Activated CD4-positive, alpha-beta T cell treated with anti-CD3 and anti-CD28 coated beads for 48 hours (primary cell): ENCODE data around the gene SH3BGRL3.
"Not testable (repeated sequence)": the region's sequence is repeated elsewhere in the genome, so short reads cannot be mapped to it uniquely, and the experiment has no call there.

Experiments
- DNase-seq: peaks from one replicate; pipeline ENCODE4 v3.0.0-alpha.2; 2020

SH3BGRL3 gene

DNA sequence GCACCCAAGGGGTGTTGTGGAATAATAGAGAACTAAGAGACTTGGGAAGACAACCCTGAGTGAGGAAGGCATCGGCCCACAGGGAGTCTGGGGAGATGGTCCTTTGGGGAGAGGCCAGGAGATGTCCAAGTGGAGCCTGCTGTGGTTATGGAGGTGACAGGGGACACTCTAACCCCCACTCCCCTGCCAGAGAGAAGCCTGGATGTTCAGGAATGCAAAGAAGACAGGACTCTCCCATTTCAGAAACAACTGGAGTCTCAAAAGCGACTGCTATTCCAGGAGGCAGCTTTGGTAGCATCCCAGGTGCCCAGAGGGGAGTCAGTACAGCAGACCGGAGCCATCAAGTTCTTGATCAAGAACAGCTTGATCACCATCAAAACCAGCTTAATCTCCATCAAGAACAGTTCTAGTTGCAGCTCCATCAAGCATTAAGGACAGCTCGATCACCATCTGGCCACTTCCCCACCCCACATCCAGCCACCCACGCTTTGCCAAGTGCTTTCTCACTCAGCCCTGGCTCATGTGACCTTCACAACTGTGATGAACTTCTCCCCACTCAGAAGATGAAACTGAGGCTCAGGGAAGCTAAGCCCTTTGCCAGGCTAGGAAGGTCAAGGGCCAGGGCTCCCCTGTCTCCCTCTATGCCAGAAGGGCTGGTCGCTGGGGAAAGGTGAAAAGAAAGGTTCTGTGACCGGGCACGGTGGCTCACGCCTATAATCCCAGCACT lies 38.6 kb downstream of the SH3BGRL3 start:
- DNase-seq, result peak; percentile 71

DNA sequence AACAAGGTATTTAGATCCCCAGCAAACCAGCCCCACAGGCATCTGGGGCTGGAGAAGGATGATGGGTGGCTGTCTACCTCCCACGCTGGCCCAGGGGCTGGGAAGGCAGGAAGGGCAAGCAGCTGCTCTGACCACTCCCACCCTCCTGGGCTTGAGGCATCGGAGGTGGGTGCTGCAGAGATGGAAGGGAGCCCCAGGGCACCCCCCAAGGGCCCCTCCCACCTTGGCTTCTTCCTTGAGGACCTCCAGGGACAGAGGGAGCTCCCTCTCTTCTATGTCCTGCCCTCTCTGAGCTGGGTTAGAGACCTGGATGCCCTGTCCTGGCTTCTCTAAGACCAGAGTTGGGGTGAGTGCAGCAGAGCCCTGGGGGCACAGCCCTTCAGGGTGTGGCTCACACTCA lies 41.0 kb downstream of the SH3BGRL3 start:
- DNase-seq, result no peak

DNA sequence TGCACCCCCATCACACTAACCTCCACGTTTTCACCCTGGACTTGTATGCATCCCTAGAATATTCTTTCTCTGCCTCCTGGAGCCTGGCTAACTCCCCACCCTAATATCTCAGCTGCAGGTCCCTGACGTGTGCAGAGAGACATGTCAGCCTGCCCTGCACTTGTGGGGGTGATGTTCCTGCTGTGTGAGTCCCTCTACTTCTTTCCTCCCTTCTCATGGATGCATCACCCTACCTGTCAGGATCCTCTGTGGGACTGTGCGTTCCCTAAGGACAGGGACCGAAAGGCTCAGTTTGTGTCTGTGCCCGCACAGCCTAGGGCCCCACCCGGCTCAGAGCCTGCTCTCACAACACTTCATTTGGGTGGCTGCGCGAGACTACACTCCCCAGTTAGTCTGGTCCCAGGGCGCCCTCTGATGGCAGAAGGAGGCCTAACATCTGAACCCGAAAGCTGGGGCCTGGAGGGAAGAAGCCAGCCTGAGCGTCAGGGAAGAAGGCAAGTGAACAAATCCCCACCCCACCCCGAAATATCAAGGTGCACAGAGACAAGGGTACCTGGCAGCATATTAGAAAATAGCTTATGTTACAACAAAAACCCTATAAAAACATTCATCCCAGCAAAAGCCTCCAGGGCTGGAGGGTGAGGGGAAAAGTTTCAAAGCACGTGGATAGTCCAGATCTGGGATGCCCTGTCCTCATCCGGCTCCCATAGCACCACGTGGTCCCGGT lies 41.6 kb downstream of the SH3BGRL3 start:
- DNase-seq, result peak; percentile 98

DNA sequence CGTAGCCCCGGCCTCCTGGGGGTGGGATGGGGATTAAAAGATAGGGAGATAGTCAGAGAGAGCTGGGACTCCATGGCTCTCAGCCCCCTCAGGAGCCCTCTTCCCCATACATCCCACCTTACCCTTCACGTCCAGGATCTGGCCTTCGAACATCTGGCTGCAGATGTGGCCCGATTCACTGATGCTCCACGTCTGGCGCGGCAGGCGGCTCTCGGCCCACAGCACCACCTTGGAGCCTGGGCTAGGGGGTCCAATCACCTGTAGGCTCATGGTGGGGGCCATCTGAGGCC lies 42.1 kb downstream of the SH3BGRL3 start:
- no peak for DNase-seq

DNA sequence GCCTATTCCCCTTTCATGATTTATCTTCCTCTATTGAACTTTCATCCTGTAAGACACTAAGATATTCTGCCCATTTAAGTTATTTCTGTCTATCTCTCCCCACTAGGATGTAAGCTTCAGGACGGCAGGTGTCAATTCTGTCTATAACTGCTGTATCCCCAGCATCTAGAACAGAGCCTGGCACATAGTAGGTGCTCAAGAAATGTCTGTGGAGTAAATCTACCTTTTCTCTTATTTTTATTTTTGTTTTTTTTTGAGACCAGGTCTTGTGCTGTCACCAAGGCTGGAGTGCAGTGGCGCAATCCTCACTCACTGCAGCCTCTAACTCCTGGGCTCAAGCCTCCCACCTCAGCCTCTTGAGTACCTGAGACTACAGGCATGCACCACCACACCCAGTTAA lies 43.5 kb downstream of the SH3BGRL3 start:
- no peak for DNase-seq

DNA sequence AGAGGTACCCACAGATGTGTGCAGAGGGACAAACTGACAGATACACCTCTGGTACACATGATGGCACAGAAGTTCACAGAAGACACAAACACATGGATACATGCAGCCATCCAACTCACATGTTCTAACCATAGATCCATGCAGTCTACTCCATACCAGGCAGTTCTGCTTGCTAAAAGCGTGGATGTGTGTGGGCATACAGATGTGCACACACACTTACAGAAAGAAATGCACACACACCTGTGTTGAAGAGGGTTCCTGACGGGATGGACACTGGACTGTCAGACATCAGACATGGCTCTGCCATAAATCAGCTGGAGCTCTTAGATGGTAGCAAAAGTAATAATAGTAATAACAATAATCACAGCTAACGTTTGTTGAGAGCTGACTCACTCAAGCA lies 44.7 kb downstream of the SH3BGRL3 start:
- DNase-seq, result no peak

DNA sequence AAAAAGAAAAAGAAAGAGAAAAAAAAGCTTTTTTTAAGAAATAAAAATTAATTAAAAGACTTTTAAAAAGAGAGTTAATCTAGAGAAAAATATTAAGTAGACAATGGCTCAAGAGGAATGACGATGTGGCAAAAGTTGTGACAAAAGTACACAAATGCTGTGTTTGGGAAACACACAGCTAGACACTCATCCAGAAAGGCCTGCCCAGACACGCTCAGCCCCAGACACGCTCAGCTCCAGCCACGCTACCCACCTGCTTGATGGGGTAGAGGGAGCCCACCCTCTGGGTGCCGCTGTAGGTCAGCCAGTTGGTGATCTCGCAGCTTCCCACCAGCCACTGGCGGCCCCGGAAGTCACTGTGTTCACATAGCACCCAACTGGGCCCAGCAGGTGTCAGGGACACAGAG lies 48.1 kb downstream of the SH3BGRL3 start:
- DNase-seq, result no peak

DNA sequence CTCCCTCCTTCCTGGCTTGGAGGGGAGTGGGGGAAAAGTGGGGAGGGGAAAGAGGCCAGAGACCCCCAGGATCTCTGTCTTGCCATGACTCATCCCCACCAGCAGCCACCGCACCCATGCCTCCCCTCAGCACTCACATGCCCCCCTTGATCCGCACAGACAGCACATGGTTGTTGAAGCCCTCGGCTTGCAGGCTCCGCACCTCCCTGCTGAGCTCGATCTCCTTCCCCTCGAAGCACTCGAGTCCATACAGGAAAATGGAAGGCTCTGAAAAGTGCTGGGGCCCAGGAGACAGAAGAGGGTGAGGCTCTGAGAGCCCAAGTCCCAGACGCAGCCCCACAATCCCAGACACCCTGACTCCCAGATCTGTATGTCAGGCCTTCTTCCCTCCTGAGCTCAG lies 48.7 kb downstream of the SH3BGRL3 start:
- DNase-seq, result no peak

DNA sequence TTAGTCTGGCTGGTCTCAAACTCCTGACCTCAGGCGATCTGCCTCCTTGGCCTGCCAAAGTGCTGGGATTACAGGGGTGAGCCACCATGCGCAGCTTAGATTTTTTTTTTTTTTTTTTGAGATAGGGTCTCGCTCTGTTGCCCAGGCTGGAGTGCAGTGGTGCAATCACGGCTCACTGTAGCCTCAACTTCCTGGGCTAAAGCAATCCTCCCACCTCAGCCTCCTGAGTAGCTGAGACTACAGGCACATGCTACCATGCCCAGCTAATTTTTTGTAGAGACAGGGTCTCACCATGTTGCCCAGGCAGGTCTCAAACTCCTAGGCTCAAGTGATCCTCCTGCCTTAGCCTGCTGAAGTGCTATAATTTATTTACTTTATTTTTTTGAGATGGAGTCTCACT lies 49.5 kb downstream of the SH3BGRL3 start:
- DNase-seq, result not testable (repeated sequence)

DNA sequence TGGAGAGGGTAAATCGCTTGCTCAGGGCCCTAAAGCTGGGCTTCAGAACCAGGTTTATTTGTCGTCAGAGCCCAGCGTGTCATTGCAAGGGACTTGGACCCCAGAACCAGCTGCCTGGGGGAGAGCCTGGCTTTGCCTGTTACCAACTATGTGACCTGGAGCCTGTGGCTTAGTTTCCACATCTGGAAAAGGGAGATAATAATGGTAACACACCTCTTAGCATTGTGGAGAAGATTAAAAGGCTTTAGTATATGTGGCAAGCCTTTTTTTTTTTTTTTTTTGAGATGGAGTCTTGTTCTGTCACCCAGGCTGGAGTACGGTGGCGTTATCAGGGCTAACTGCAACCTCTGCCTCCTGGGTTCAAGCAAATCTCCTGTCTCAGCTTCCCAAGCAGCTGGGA lies 50.4 kb downstream of the SH3BGRL3 start:
- DNase-seq, result no peak
